GM12801 (cell line): Measurements from ENCODE around the gene PDAP1.

Experiments
- TF ChIP-seq, protein P1 (sequence below): IDR thresholded peaks from one replicate; pipeline ENCODE4 v1.5.1; 2011; ENCODE audit warnings: control low read depth; ENCODE audit not compliant: insufficient read length; ENCODE audit errors: extremely low read depth

PDAP1 gene

GRCh38 chr7:99437946-99438572, 29.7 kb upstream of the PDAP1 start:
- TF ChIP-seq, protein P1, sequence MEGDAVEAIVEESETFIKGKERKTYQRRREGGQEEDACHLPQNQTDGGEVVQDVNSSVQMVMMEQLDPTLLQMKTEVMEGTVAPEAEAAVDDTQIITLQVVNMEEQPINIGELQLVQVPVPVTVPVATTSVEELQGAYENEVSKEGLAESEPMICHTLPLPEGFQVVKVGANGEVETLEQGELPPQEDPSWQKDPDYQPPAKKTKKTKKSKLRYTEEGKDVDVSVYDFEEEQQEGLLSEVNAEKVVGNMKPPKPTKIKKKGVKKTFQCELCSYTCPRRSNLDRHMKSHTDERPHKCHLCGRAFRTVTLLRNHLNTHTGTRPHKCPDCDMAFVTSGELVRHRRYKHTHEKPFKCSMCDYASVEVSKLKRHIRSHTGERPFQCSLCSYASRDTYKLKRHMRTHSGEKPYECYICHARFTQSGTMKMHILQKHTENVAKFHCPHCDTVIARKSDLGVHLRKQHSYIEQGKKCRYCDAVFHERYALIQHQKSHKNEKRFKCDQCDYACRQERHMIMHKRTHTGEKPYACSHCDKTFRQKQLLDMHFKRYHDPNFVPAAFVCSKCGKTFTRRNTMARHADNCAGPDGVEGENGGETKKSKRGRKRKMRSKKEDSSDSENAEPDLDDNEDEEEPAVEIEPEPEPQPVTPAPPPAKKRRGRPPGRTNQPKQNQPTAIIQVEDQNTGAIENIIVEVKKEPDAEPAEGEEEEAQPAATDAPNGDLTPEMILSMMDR: no peak

GRCh38 chr7:99433158-99433557, 24.8 kb upstream of the PDAP1 start:
- TF ChIP-seq, protein P1: no peak

DNA sequence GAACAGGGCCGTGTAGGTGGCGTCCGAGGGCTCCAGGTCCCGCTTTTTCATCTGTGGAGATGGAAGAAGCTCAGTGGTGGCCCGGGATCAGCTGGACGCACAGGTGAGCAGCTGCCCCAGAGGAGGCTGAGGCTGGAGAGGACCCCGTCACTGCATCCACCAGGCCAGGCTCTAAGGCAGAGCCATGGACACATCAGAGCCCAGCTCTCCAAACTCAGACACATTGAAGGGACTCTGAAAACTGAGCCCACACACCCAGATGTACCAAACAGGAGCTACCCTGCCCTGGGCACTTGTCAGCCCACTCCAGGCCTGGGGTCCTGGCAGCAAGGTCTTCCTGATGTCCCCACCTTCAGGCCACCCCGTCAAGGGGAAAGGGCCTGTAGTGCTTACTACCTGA, 21.4 kb upstream of the PDAP1 start:
- TF ChIP-seq, protein P1: no peak

DNA sequence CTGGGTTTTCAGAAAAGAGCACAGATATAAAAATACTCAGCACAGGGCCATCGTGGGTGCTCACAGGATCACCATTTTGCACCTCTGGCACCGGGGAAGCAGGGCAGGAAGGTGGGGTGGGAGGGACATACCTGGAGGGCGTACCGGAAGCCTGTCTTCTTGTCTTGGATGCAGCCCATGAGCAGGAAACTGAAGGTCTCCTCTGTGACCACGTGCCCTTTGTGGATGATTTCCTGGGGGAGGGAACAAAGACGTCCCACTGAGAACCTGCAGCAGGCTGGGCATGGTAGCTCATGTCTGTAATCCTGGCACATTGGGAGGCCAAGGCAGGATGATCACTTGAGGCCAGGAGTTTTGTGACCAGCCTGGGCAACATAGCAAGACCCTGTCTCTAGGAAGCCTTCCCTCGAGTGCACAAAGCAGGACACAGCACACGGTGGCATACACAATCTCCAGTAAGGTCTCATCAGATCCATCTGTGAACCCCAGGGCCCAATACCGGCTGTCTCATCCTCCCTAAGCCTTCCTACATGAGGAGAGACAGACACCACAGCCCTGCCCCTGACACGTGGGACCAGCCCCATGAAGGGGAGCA, 20.7 kb upstream of the PDAP1 start:
- TF ChIP-seq, protein P1: no peak

DNA sequence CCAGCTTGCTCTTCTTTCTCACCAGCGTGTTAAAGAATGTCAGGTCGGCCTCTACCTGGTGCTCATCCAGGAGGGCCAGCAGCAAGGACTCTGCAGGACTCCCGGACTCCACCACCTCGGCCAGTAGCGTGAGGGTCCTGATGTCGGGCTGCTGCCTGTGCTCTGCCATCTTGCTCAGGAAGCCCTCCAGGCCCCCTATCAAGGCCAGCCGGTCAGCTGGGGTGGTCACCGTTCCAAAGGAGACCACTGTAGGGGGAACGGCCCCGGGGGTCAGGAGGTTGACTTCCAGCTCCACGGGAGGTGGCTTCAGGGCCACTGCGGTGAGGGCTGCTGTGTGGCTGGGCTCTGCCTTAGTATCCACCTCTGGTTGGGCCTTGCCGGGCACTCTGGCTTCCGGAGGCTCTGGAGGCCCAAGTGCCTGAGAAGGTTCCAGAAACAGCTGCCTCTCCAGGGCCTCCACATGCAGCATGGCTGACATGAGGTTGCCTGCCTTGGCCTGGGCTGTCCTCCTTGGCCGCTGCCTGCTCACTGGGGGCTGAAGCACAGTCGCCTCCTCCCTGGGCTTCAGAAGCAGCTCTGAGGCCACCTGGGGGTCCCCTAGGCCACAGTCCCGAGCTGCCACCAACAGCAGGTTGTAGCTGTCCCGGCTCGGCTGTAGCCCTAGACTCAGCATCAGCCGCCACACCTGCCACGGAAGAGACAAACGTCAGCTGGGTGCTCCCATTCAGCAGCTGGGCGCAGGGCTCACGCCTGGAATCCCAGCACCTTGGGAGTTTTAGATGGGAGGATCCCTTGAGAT, 16.7 kb upstream of the PDAP1 start:
- TF ChIP-seq, protein P1: no peak

DNA sequence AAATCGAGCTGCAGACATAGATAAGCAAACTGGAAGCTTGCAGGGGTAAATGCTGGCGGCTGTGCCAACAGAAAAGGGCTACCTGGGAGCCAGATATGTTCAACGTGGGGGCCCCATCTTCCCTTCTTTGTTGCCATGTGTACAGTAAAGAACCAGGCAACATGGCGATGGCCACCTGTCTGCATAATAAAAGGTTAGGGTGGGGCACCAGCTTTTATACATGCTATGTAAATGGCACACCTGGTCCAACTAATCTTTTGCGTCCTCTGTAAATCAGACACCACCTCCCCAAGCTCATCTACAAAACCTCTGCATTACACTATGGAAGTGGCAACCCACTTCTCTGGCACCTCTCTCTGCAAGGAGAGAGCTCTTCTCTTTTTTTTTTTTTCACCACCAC, 14.2 kb upstream of the PDAP1 start:
- TF ChIP-seq, protein P1: no peak

DNA sequence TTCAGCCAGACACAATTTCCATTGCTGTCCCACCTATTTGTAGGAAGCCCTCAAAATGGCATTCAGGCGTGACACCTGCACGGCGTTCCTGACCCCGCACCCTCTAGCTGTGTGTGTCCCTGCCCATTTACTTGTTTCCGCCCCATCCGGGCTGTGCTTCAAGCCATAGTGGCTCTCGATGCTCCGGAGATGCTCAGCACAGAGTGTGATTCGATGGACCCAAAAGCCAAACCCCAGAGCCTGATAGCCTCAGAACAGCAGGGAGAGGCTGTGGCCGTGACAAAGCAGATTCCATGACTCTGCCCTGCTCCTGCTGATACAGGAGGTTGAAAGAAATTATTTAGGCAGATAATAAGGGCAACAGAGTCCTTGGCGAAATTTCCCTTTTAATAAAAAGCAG, 13.8 kb upstream of the PDAP1 start:
- TF ChIP-seq, protein P1: no peak
